KMS-11 (cell line): ENCODE results near the gene RAPGEF1.
"Not testable (repeated sequence)": the region's sequence is repeated elsewhere in the genome, so short reads cannot be mapped to it uniquely, and the experiment has no call there.

ENCODE experiments used
- H2AFZ ChIP-seq: fragments of 200-600 bp; sonication (generic); 2 replicates; pipeline ENCODE4 v1.6.1; 2016; ENCODE audit warnings: antibody characterized with exemption, mixed run types, low read depth
- H3K27ac ChIP-seq: fragments of 200-600 bp; sonication (generic); 2 replicates; pipeline ENCODE4 v1.6.1; 2016; ENCODE audit warnings: mild to moderate bottlenecking, mixed run types
- H3K27me3 ChIP-seq: fragments of 200-600 bp; sonication (generic); 2 replicates; pipeline ENCODE4 v1.6.1; 2017; ENCODE audit warnings: mild to moderate bottlenecking, low read depth, mixed run types, moderate library complexity; ENCODE audit not compliant: insufficient read depth
- H3K36me3 ChIP-seq: fragments of 200-600 bp; sonication (generic); 2 replicates; pipeline ENCODE4 v1.6.1; 2017; ENCODE audit warnings: mild to moderate bottlenecking, mixed run types; ENCODE audit not compliant: insufficient read depth
- H3K4me1 ChIP-seq: fragments of 200-600 bp; sonication (generic); 2 replicates; pipeline ENCODE4 v1.6.1; 2016; ENCODE audit warnings: mild to moderate bottlenecking, low read depth, mixed run types; ENCODE audit not compliant: poor library complexity, severe bottlenecking
- H3K4me2 ChIP-seq: fragments of 200-600 bp; sonication (generic); 2 replicates; pipeline ENCODE4 v1.7.0; 2016; ENCODE audit warnings: mild to moderate bottlenecking, mixed run types
- H3K4me3 ChIP-seq: fragments of 200-600 bp; sonication (generic); IDR thresholded peaks from 2 replicates; pipeline ENCODE4 v1.6.1; 2017; ENCODE audit warnings: low read depth, low read length, mixed read lengths; ENCODE audit not compliant: insufficient read depth
- H3K79me2 ChIP-seq: fragments of 200-600 bp; sonication (generic); 2 replicates; pipeline ENCODE4 v1.6.1; 2016; ENCODE audit warnings: low read depth, mixed run types; ENCODE audit not compliant: insufficient read depth
- H3K9ac ChIP-seq: fragments of 200-600 bp; sonication (generic); 2 replicates; pipeline ENCODE4 v1.6.1; 2016; ENCODE audit warnings: mild to moderate bottlenecking, mixed run types
- H4K20me1 ChIP-seq: fragments of 200-600 bp; sonication (generic); 2 replicates; pipeline ENCODE4 v1.6.1; 2016; ENCODE audit warnings: mild to moderate bottlenecking, mixed run types; ENCODE audit not compliant: insufficient read depth
- CTCF ChIP-seq: fragments of 200-600 bp; sonication (generic); conservative IDR thresholded peaks from 2 replicates; pipeline ENCODE4 v1.6.1; 2017; ENCODE audit warnings: low read depth, mild to moderate bottlenecking, antibody characterized with exemption, low read length, moderate library complexity, mixed read lengths

Gene RAPGEF1

DNA sequence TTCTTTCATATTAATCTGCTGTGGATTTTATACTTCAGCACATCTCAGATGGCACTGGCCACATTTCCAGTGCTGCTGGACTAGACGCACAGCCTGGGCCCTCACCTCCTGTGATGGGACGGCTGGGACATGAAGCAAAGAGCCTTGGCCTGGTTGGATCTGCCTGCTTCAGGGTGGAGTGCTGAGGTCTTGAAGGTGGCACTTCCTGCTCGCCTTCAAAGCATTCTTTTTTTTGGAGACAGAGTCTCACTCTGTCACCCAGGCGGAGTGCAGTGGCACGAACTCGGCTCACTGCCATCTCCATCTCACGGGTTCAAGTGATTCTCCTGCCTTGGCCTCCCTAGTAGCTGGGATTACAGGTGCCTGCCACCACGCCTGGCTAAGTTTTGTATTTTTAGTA is 73.1 kb downstream of the RAPGEF1 start:
- Histone ChIP-seq H3K79me2 (peaks cover 98% of the 10 kb centered on the region), H2AFZ (no peak overlapping the region), H3K4me2 (no peak overlapping the region), H3K9ac (no peak overlapping the region), H3K4me1 (peaks cover 47% of the 10 kb centered on the region), H3K36me3 (no peaks in the 10 kb centered on the region; the same call in 1 of the 2 replicates), H4K20me1 (peaks cover 18% of the 10 kb centered on the region), H3K27me3 (no peaks in the 10 kb centered on the region), H3K27ac (no peak overlapping the region), H3K4me3 (no peak overlapping the region)
- TF ChIP-seq CTCF = no peak

DNA sequence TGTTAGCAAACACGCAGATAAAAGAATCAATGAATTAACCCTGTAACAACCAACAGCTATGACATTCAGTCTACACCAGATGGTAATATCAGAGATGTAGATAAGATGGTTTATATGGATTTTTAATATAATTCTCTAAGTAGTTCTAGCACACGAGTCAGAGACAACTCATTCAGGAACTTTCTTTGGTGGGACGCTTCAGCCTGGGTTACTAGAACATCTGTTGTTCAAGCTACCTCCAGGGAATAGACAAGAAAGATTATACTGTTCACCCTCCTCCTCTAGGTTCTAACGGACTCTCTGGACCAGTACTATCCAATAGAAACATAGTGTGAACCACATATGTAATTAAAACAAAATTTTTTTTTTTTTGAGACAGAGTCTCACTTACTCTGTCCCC is 73.8 kb downstream of the RAPGEF1 start:
- Histone ChIP-seq H3K36me3 (no peaks in the 10 kb centered on the region; the same call in 1 of the 2 replicates), H3K4me3 (no peak overlapping the region), H3K27ac (no peak overlapping the region), H3K27me3 (no peaks in the 10 kb centered on the region), H3K9ac (no peak overlapping the region), H3K4me2 (no peak overlapping the region), H2AFZ (no peak overlapping the region), H3K79me2 (peaks cover 98% of the 10 kb centered on the region), H4K20me1 (peaks cover 18% of the 10 kb centered on the region), H3K4me1 (peaks cover 39% of the 10 kb centered on the region)
- TF ChIP-seq CTCF = no peak

DNA sequence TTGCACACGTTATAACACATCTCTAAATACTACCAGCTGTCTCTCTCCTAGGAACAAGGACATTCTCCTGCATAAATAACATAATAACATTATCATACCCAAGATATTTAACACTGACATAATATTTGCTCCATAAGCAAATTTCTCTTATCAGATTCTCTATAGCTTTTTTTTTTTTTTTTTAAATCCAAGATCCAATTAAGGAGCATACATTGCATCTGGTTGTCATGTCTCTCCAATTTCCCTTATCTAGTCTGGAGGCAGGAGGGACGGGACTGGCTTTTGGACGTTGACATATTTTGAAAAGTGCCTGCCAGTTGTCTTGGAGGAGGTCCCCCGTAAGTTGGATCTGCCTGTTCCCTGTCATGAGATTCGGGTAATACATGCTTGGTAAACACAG is 76.6 kb downstream of the RAPGEF1 start:
- no peaks in the 10 kb centered on the region for H3K27me3 ChIP-seq
- H3K79me2 ChIP-seq = peaks cover 98% of the 10 kb centered on the region
- TF ChIP-seq CTCF = no peak
- H3K9ac ChIP-seq = no peak overlapping the region
- no peak overlapping the region for H3K4me2 ChIP-seq
- peaks cover 20% of the 10 kb centered on the region for H3K4me1 ChIP-seq
- no peak overlapping the region for H3K4me3 ChIP-seq
- peaks cover 18% of the 10 kb centered on the region for H4K20me1 ChIP-seq
- no peak overlapping the region for H3K27ac ChIP-seq
- H3K36me3 ChIP-seq = no peaks in the 10 kb centered on the region; the same call in 1 of the 2 replicates
- H2AFZ ChIP-seq = no peak overlapping the region

GRCh38 chr9:131662289-131662621 is 77.6 kb downstream of the RAPGEF1 start:
- Histone ChIP-seq H4K20me1 (peaks cover 17% of the 10 kb centered on the region), H3K79me2 (peaks cover 98% of the 10 kb centered on the region)
- H3K27ac ChIP-seq, H3K9ac ChIP-seq, H3K4me1 ChIP-seq, H3K36me3 ChIP-seq, H3K27me3 ChIP-seq, H2AFZ ChIP-seq, H3K4me2 ChIP-seq, H3K4me3 ChIP-seq: not testable (repeated sequence)

- H4K20me1 ChIP-seq = peaks cover 15% of the 10 kb centered on the region
- no peak overlapping the region for H3K4me2 ChIP-seq
Measured at GRCh38 chr9:131661568-131662288, 78.1 kb downstream of the RAPGEF1 start.

More at GRCh38 chr9:131661568-131662288, 78.1 kb downstream of the RAPGEF1 start:
- Histone ChIP-seq H3K27me3 (no peaks in the 10 kb centered on the region), H3K9ac (no peak overlapping the region), H3K27ac (no peak overlapping the region), H3K4me1 (peaks cover 8% of the 10 kb centered on the region), H3K36me3 (no peaks in the 10 kb centered on the region; the same call in 1 of the 2 replicates), H2AFZ (no peak overlapping the region), H3K4me3 (no peak overlapping the region), H3K79me2 (peaks cover 98% of the 10 kb centered on the region)
- TF ChIP-seq CTCF = no peak
